AG09309 (cell line): ENCODE results near the gene PTPRN2.

ENCODE experiments used
- DNase-seq: peaks from one replicate; pipeline ENCODE4 v3.0.0-alpha.2; 2010; ENCODE audit warnings: low read depth
- H3K4me3 ChIP-seq: 2 replicates; pipeline ENCODE4 v1.5.1; 2011; ENCODE audit warnings: mild to moderate bottlenecking, low read depth, low read length, moderate library complexity; ENCODE audit not compliant: control insufficient read depth
- CTCF ChIP-seq: IDR thresholded peaks from 2 replicates; pipeline ENCODE4 v1.5.1; 2011; ENCODE audit warnings: mild to moderate bottlenecking, low read depth, low read length, inconsistent platforms; ENCODE audit not compliant: insufficient read depth, control insufficient read depth; ENCODE audit errors: missing control alignments

The PTPRN2 gene

GRCh38 chr7:158557441-158557755, 30.2 kb downstream of the PTPRN2 start:
- TF ChIP-seq CTCF: no peak
- no peak for DNase-seq
- H3K4me3 ChIP-seq: no peak overlapping the region

DNA sequence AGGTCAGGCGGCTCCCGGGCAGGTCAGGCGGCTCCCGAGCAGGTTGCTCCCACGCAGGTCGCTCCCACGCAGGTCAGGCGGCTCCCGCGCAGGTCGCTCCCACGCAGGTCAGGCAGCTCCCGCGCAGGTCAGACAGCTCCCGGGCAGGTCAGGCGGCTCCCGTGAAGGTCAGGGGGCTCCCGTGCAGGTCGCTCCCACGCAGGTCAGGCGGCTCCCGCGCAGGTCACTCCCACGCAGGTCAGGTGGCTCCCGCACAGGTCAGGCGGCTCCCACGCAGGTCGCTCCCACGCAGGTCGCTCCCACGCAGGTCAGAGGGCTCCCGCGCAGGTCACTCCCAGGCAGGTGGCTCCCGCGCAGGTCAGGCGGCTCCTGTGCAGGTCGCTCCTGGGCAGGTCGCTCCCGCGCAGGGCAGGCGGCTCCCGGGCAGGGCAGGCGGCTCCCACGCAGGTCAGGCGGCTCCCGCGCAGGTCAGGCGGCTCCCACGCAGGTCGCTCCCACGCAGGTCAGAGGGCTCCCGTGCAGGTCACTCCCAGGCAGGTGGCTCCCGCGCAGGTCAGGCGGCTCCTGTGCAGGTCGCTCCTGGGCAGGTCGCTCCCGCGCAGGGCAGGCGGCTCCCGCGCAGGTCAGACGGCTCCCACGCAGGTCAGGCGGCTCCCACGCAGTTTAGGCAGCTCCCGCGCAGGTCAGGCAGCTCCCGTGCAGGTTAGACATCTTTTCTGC, 30.7 kb downstream of the PTPRN2 start:
- DNase-seq: no peak
- no peak overlapping the region for H3K4me3 ChIP-seq
- TF ChIP-seq CTCF: no peak

GRCh38 chr7:158555034-158555520, 32.5 kb downstream of the PTPRN2 start:
- H3K4me3 ChIP-seq: no peak overlapping the region
- DNase-seq: no peak
- TF ChIP-seq CTCF: no peak

DNA sequence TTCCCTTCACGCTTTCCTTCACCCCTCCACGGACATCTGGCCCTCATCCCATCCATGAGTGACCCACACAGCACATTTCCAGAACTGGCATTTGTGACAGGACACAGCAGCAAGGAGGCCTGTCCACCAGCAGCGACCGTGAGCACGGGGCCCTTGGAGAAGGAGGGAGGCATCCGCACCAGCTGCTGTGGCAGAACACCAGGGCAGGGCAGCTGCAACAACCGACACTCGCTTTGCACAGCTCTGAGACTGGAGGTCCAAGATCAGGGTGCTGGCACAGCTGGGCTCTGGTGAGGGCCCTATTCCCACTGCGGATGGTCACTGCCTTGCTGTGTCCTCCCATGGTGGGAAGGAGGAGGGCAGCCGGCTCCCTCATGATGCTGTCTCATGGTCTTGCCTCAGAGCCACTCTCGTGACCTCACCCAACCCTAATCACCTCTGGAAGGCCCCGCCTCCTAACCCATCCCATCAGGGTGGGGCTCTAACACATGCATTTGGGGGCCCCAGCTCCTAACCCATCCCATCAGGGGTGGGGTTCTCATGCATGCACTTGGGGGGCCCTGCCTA, 36.7 kb downstream of the PTPRN2 start:
- H3K4me3 ChIP-seq: no peak overlapping the region
- DNase-seq: no peak
- TF ChIP-seq CTCF: no peak

DNA sequence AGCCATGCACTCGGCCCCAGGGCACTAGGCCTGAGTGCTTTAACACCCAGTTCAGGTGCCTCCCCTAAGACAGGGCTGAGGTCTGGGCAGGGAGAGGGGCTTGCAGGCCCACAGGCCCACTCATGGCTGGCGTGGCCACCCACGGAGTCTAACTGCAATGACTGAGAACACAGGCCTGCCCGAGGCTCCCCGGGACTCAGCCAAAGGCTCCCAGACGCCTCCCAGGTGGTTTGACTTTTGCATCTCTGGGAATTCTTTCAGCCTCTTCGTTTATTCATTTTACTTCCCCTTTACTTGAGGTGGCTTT, 37.3 kb downstream of the PTPRN2 start:
- H3K4me3 ChIP-seq: no peak overlapping the region
- TF ChIP-seq CTCF: no peak
- no peak for DNase-seq

DNA sequence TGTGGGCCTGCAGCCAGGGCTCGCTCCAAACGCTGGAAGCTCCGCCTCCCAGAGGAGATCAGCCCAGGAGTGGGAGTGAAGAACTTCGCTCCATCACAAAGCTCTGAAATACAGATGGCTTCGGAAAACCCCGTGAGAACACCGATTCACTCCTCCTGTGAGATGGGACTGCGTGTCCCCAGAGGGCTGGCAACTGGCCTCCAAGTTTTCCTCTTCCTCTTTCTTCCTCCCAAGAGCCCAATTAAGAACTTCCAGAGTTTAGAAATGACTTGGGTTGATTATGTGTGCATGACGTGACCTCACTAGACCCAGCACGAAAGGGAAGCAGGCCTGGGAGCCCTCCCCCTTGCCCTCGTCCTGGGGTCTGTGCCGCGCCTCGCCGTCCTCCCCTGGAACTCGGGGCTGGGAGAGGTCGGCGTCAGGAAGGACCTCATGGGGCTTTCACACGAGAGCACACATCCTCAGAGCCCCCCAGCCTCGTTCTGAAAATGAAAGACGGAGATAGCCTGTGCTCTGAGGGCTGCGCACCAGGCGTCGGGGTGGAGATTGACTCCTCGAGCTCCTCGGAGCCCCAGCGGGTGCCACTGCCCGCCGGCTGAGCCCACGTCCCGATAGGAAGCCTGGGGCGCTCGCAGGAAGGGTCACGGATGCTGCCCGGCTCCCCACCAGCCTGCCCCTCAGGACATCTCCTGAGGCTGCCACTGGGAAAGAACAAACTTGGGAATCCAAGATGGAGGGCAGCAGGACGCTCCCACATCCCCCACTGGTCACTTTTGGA, 37.8 kb downstream of the PTPRN2 start:
- DNase-seq: no peak
- TF ChIP-seq CTCF: no peak
- no peak overlapping the region for H3K4me3 ChIP-seq
